Measurements from ENCODE around the gene METRN. TPM values are rescaled to one million over a fixed set of nuclear protein-coding genes. Genes with fewer than 3 reads are reported as not detected.

Gene METRN
- total RNA-seq, 4 donors from 2014 or later = 19.1 to 76.5 (median 26.7) TPM

DNA sequence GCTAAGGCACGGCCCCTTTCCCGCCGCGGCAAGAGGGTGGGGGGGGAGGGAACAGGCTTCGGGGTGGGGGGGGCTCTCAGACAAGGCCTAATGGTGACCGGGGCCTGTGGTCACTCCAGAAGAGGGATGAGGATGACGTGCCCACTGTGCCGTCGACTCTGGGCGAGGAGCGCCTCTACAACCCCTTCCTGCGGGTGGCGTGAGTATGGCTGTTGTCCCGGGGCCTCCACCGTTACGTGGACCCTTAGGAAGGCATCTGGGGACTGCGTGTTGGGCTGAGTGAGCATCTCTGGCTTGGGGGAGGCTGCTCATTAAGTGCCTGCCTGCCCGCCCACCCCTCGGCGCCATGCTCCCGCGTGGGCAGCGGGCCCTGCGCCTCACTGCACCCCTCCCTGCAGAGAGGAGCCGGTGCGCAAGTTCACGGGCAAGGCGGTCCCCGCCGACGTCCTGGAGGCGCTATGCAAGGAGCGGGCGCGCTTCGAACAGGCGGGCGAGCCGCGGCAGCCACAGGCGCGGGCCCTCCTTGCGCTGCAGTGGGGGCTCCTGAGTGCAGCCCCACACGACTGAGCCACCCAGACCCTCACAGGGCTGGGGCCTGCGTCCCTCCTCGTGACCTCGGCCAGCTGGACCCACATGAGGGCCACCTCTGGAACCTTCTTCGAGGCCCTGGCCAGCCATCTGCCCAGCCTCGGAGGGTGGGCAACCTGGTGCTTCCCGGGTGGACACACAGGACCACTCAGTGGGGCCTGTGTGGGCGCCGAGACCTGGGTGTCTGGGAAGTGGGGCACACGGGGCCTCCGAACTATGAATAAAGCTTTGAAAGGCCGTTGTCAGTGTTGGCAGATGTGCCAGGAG is 14.2 kb downstream of the METRN start:
- no peak overlapping the region for H3K4me3 ChIP-seq

DNA sequence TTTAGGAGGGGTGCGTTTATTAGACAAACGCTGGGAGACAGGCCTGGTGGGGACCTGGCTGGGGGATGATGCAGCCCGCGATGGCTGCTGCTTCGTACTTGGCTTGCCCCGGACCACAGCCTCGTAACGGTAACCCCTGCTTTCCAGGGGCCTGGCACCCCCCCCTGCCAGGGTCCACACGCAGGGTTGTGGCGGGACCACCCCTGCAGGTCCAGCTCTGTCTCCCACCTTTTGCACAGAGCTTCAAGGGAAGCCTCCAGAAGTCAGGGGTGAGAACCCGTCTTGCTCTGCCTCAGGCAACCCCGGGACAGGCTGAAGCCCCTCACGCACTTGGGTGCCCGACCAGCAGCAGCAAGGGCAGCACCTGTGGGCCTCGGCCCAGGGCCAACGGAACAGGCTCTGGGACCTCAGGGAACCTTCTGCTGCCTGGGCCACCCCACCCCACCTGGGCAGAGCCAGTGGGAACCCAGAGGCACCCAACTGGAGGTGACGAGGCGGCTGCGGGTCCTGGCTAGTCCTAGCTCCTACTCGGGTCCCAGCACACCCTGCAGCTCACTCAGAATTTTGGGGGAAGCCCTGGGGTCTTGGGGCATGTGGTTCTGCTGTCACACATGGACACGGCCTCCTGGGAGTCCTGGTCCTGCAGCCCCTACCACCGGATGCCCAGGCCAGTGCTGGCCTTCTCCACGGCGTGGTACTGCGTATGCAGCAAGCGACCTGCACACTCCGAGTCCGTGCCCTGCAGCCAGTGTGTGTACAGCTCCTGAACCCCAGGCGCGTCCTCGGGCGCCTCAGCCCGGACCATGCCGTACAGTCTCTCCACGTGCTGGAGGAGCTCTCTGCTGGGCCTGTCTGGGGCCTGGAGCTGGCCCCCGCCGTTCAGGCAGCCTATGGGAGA is 15.1 kb downstream of the METRN start:
- H3K36me3 ChIP-seq = no peaks in the 10 kb centered on the region
- no peak overlapping the region for H3K27ac ChIP-seq
- TF ChIP-seq, protein P1, sequence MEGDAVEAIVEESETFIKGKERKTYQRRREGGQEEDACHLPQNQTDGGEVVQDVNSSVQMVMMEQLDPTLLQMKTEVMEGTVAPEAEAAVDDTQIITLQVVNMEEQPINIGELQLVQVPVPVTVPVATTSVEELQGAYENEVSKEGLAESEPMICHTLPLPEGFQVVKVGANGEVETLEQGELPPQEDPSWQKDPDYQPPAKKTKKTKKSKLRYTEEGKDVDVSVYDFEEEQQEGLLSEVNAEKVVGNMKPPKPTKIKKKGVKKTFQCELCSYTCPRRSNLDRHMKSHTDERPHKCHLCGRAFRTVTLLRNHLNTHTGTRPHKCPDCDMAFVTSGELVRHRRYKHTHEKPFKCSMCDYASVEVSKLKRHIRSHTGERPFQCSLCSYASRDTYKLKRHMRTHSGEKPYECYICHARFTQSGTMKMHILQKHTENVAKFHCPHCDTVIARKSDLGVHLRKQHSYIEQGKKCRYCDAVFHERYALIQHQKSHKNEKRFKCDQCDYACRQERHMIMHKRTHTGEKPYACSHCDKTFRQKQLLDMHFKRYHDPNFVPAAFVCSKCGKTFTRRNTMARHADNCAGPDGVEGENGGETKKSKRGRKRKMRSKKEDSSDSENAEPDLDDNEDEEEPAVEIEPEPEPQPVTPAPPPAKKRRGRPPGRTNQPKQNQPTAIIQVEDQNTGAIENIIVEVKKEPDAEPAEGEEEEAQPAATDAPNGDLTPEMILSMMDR (IDR thresholded peaks at IDR 0.05) = no peak
- TF ChIP-seq POLR2A (IDR thresholded peaks at IDR 0.05) = no peak
- H3K9me3 ChIP-seq = no peaks in the 10 kb centered on the region
- peaks cover 0 to 18% of the 10 kb centered on the region in 2 donors for H3K4me1 ChIP-seq
- intact Hi-C loops (cut with DNase I; ENCODE audit: low total_unique reads) = no loop called here
- DNase-seq = no peak
- no peak overlapping the region for H3K4me3 ChIP-seq
- peaks cover 0 to 28% of the 10 kb centered on the region in 2 donors for H3K27me3 ChIP-seq

More for the DNA sequence above, 14.2 kb downstream of the METRN start:
- intact Hi-C loops (cut with DNase I; ENCODE audit: low total_unique reads) = no loop called here
- Histone ChIP-seq H3K27me3 (peaks cover 0 to 28% of the 10 kb centered on the region in 2 donors), H3K36me3 (no peaks in the 10 kb centered on the region), H3K9me3 (no peaks in the 10 kb centered on the region), H3K4me1 (peaks cover 0 to 18% of the 10 kb centered on the region in 2 donors), H3K27ac (no peak overlapping the region)
- TF ChIP-seq POLR2A (IDR thresholded peaks at IDR 0.05) = no peak
- TF ChIP-seq, protein P1 (IDR thresholded peaks at IDR 0.05) = no peak
- no peak for DNase-seq

DNA sequence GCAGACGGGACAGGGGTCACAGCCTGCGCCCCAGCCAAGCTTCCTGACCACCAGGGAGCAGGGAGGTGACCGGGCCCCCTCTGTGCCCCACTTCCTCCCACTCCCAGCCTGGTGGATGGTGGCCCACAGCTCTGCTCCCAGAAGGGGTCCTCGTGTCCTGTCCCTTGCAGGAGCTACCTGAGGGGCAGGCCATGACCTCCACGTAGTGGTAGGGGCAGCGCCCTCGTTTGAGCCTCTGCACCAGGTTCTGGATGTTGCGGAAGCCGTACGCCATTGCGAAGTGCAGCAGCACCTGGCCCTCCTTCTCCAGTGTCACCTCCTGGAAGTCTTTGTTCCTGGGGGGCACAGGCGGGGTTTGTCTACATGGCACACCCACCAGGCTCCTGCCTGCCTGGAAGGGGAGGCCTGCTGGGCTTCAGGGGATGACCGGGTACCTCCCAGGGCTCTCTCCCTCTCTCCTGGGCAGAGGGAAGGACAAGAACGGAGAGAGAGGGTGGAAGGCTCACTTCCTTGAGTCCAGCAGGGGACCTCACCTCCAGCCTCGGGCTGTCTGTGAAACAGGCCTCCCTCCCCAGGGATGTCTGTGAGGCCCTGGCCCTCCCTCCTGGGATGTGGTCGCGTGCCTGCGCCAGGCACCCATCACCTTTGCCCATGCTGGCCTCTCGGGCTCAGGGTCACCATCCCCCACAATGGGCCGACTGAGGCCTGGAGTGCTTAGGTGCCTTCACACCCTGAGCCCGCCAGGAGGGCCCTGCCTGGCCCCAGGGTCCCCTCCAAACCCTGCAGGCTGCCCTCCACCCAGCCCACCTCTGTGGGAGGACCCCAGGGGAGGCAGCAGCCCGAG is 16.0 kb downstream of the METRN start:
- no peak overlapping the region for H3K27ac ChIP-seq
- peaks cover 0 to 28% of the 10 kb centered on the region in 2 donors for H3K27me3 ChIP-seq
- intact Hi-C loops (cut with DNase I; ENCODE audit: low total_unique reads) = no loop called here
- H3K36me3 ChIP-seq = no peaks in the 10 kb centered on the region
- no peak for TF ChIP-seq POLR2A (IDR thresholded peaks at IDR 0.05)
- TF ChIP-seq, protein P1 (IDR thresholded peaks at IDR 0.05) = no peak
- H3K4me1 ChIP-seq = peaks cover 0 to 18% of the 10 kb centered on the region in 2 donors
- no peak overlapping the region for H3K4me3 ChIP-seq
- no peaks in the 10 kb centered on the region for H3K9me3 ChIP-seq
- no peak for DNase-seq

DNA sequence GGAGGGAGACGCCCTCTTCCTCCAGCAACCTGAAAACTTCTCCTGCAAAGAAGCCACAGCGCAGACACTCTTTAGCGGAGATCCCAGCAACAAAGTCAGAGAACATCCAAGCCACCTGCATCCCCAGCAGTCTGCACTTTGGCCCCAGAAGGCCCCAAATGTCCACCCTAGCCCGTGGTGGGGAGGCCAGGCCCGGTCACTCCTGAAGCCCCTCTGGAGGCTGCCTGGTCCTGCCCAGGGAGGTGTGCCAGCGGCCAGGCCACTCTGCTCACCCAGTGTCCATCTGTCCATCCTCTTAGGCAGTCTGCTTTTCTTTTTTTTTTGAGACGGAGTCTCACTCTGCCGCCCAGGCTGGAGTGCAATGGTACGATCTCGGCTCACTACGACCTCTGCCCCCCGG is 17.4 kb downstream of the METRN start:
- intact Hi-C loops (cut with DNase I; ENCODE audit: low total_unique reads) = no loop called here
- DNase-seq = no peak
- H3K36me3 ChIP-seq = no peaks in the 10 kb centered on the region
- peaks cover 0 to 16% of the 10 kb centered on the region in 2 donors for H3K27me3 ChIP-seq
- no peak overlapping the region for H3K4me3 ChIP-seq
- H3K9me3 ChIP-seq = no peaks in the 10 kb centered on the region
- TF ChIP-seq POLR2A (IDR thresholded peaks at IDR 0.05) = no peak
- TF ChIP-seq, protein P1 (IDR thresholded peaks at IDR 0.05) = no peak
- H3K27ac ChIP-seq = no peak overlapping the region
- H3K4me1 ChIP-seq = peaks cover 0 to 8% of the 10 kb centered on the region in 2 donors
